HepG2 (cell line): ENCODE measurements around the gene RNU6-1. TPM values are rescaled to one million over a fixed set of nuclear protein-coding genes. Genes with fewer than 3 reads are reported as not detected.

Source experiments
- ARNTL ChIP-seq: sonication (generic); formaldehyde crosslinking; IDR thresholded peaks from 2 replicates; pipeline ENCODE4 v1.4.0; 2020; ENCODE audit warnings: mild to moderate bottlenecking, missing genetic modification reagents
- ATF7-NPFF ChIP-seq: sonication (generic); formaldehyde crosslinking; IDR thresholded peaks from 2 replicates; pipeline ENCODE4 v1.8.1; 2023; ENCODE audit warnings: mild to moderate bottlenecking, low read depth, missing genetic modification reagents, moderate library complexity
- CBX2 ChIP-seq, 2 experiments: fragments of 200-600 bp in 1 of 2; sonication (generic); formaldehyde crosslinking in 1 of 2; IDR thresholded peaks; 2 replicates each; pipeline versions ENCODE4 v1.7.0 to v1.8.1; 2018 to 2022; ENCODE audit warnings: low read depth in 2 of 2, low read length in 1 of 2, mild to moderate bottlenecking in 1 of 2, missing genetic modification reagents in 1 of 2
- HNF1A ChIP-seq, 2 experiments: sonication (generic) in 1 of 2; formaldehyde crosslinking in 1 of 2; IDR thresholded peaks; 2 replicates each; pipeline versions ENCODE4 v1.4.0 to v1.6.1; 2016 to 2020; ENCODE audit warnings: borderline replicate concordance in 1 of 2, low read depth in 1 of 2, mild to moderate bottlenecking in 1 of 2, missing genetic modification reagents in 1 of 2
- MBD4 ChIP-seq: IDR thresholded peaks from 2 replicates; pipeline ENCODE4 v1.6.1; 2012; ENCODE audit warnings: low read length, inconsistent platforms, borderline replicate concordance
- MIER3 ChIP-seq: IDR thresholded peaks from 2 replicates; pipeline ENCODE4 v1.6.1; 2016; ENCODE audit warnings: missing compliant biosample characterization, borderline replicate concordance
- PCBP1 ChIP-seq: fragments of 200-400 bp; formaldehyde crosslinking; IDR thresholded peaks from 2 replicates; pipeline ENCODE4 v1.6.1; 2017; ENCODE audit warnings: mild to moderate bottlenecking, low read depth, low read length, borderline replicate concordance
- PCBP2 ChIP-seq: fragments of 200-400 bp; formaldehyde crosslinking; optimal IDR thresholded peaks from 2 replicates; pipeline ENCODE3; 2018; ENCODE audit warnings: low read length, low read depth; ENCODE audit not compliant: poor library complexity, severe bottlenecking
- SRY ChIP-seq: sonication (generic); formaldehyde crosslinking; IDR thresholded peaks from 2 replicates; pipeline ENCODE4 v1.8.0; 2022; ENCODE audit warnings: mild to moderate bottlenecking, missing genetic modification reagents
- ZBTB39 ChIP-seq: sonication (generic); formaldehyde crosslinking; IDR thresholded peaks from 2 replicates; pipeline ENCODE4 v1.5.0; 2020; ENCODE audit warnings: missing genetic modification reagents
- ZNF281 ChIP-seq: sonication (generic); formaldehyde crosslinking; IDR thresholded peaks from 2 replicates; pipeline ENCODE4 v1.4.0; 2020; ENCODE audit warnings: missing genetic modification reagents, borderline replicate concordance
- ZNF3 ChIP-seq: IDR thresholded peaks from 2 replicates; pipeline ENCODE4 v1.7.0; 2017; ENCODE audit warnings: inconsistent platforms
- ZNF33B ChIP-seq: sonication (generic); formaldehyde crosslinking; IDR thresholded peaks from 2 replicates; pipeline ENCODE4 v1.5.1; 2020; ENCODE audit warnings: mild to moderate bottlenecking, missing genetic modification reagents
- ZNF552 ChIP-seq: sonication (generic); formaldehyde crosslinking; IDR thresholded peaks from 2 replicates; pipeline ENCODE4 v1.9.0; 2022; ENCODE audit warnings: missing genetic modification reagents, mild to moderate bottlenecking, borderline replicate concordance
- ZNF558 ChIP-seq: sonication (generic); formaldehyde crosslinking; IDR thresholded peaks from 2 replicates; pipeline ENCODE4 v1.9.0; 2022; ENCODE audit warnings: mild to moderate bottlenecking, missing genetic modification reagents, borderline replicate concordance
- ZNF781 ChIP-seq: sonication (generic); formaldehyde crosslinking; IDR thresholded peaks from 2 replicates; pipeline ENCODE4 v1.5.1; 2020; ENCODE audit warnings: borderline replicate concordance, mild to moderate bottlenecking, missing genetic modification reagents; ENCODE audit errors: not compliant biosample characterization
- polyA plus RNA-seq, 8 experiments: library from polyadenylated mRNA; depleted of rRNA in 3 of 8; stranded (reverse) in 7 of 8; unstranded in 1 of 8; fragments of >200 nt; fragmentation: Illumina TruSeq in 4 of 8; extraction: Trizol in 4 of 8; gene quantifications; 2 replicates each; pipeline versions ENCODE4 v1.2.1 to v1.2.3, GENCODE V29; 2011 to 2016; ENCODE audit warnings: low read depth in 4 of 8, missing spikeins in 1 of 8, mixed read lengths in 1 of 8; ENCODE audit not compliant: insufficient read depth in 1 of 8
- total RNA-seq, 5 experiments: library from RNA; depleted of rRNA; stranded (reverse); fragments of >200 nt; fragmentation: Illumina TruSeq; extraction: Trizol; gene quantifications; 2 replicates each; pipeline ENCODE4 v1.2.3, GENCODE V29; 2016; ENCODE audit warnings: low read depth in 1 of 5

RNU6-1 gene
- total and polyA plus RNA-seq, 2 of the 13 experiments (the other 11 are each of a cell fraction or from before 2014, with no cell fraction given): under 0.01 TPM; not detected in 1

- TF ChIP-seq MBD4 (no peak), PCBP1 (no peak), ZNF33B (no peak), ZNF281 (CRISPR knock-in tag) (peak; percentile 76; the same call in 1 of the 2 replicates), ZNF558 (no peak), ZNF781 (CRISPR knock-in tag) (no peak), ATF7-NPFF (CRISPR knock-in tag) (peak; percentile 51; the same call in 1 of the 2 replicates), MIER3 (CRISPR knock-in tag) (no peak), ARNTL (CRISPR knock-in tag) (0 out of 2 replicates have a peak, but pooled peaks have one; percentile 69), CBX2 (IDR thresholded peaks at IDR 0.05; ENCODE audit: low read depth, low read length) (no peak), CBX2 (CRISPR knock-in tag; IDR thresholded peaks at IDR 0.05; ENCODE audit: low read depth) (no peak), PCBP2 (no peak), ZNF552 (CRISPR knock-in tag) (0 out of 2 replicates have a peak, but pooled peaks have one; percentile 29), SRY (CRISPR knock-in tag) (no peak), HNF1A (IDR thresholded peaks at IDR 0.05; ENCODE audit: low read depth) (no peak), HNF1A (CRISPR knock-in tag; IDR thresholded peaks at IDR 0.05; ENCODE audit: borderline replicate concordance) (peak; percentile 54; the same call in 1 of the 2 replicates), ZBTB39 (CRISPR knock-in tag) (no peak), ZNF3 (CRISPR knock-in tag) (no peak)
Measured at GRCh38 chr15:67843571-67844387, 3.9 kb upstream of the RNU6-1 start (continued).
